DMS153 treated with DMSO at 0.1 percent for 48 hours (cell line): ENCODE measurements around the gene TYW1.
"Not testable (repeated sequence)": the region's sequence is repeated elsewhere in the genome, so short reads cannot be mapped to it uniquely, and the experiment has no call there.

Experiments used
- DNase-seq: peaks from one replicate; lab custom pipeline; 2025; ENCODE audit not compliant: unreplicated experiment; lab: John Stamatoyannopoulos, UW

Gene TYW1

DNA sequence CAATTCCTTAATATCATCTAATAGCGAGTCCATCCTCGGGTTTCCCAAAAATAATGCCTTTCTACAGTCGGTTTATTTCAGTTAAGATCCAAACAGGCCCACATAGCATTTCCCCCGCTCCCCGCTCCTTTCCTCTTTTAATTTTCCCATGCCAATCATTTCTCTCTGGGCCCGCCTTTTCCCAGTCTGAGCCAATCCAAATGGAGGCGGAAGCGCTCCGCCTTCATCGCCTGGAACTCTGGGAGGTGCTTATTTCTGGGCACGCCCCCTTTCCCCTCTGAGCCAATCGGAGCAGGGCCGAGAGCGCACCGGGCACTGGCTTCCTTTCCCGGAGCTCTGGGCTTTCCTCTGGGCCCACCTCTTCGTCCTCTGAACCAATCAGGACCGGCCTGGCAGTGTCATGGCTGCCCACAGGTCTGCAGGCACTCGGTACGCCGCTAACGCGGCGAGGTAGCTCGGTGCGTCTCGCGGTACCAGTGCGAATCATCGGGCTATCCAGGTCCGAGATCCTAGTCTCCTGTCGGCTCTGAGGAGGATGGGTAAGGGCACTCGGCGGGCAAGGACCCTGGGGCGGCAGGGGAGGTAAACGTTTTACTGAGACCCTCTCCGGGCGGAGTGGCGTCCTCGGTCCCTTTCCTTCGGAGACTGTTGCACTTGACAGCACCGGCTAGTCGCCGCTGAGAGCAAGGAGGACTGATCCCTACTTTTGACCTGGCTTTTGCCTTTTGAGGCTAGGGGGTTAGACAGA is at the start of gene TYW1:
Gene TYW1 (plus strand): TSS at position 390 of the 748 bp plus-strand sequence. CDS start 146 bp downstream, at position 536.
- peak; percentile 93 for DNase-seq

- no peak for DNase-seq
Measured at GRCh38 chr7:66948480-66949109, 48.0 kb upstream of the TYW1 start.

GRCh38 chr7:66950311-66950710 is 46.3 kb upstream of the TYW1 start:
- DNase-seq: no peak

DNA sequence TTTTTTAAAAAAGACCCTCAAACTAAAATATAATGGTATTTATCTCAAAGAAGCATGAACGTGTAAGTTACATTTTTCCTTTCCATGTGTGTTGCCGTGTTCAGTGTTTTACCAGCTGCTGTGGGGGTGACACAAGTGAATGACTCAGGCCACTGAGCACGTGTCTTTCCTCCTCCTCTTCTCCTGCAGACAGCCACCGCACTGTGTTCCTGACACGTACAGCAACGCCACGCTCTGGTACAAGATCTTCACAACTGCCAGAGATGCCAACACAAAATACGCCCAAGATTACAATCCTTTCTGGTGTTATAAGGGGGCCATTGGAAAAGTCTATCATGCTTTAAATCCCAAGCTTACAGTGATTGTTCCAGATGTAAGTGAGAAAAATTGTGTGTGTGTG is 45.9 kb upstream of the TYW1 start:
- DNase-seq: no peak

- DNase-seq: no peak
Measured at GRCh38 chr7:66952343-66953043, 44.1 kb upstream of the TYW1 start.

GRCh38 chr7:66953044-66953427 is 43.6 kb upstream of the TYW1 start:
- no peak for DNase-seq

DNA sequence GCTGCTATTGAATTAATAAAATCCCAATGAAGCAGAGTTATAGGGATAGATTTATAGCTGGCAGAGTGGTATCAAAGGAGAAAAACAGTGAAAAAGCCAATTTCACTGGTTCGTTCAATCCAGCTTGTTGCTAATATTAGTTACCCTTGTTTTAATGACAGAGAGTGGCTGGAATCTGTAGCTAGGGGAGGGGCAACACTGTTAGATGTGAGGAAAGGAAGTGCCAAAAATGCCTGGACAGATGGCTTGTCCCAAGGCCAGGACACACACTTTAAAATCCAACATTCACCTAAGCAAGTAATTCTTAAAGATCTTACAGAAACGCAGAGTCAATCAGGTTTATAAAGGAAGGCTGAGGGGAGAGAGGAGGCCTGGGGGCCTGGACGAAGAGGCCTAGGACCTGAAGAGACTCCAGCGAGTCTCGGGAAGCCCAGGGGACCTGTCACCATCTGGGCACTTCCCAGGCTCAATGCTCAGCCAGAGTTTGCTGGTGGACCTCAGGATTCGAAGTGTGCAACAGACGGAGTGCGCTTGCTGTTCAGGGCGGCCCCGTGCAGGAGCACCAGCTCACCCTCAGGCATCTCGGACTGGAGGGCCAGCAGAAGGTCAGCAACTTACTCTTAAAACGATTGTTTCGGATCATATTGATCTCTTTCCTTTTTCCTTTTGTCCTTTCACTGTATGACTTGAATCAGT is 38.9 kb upstream of the TYW1 start:
- DNase-seq: no peak

DNA sequence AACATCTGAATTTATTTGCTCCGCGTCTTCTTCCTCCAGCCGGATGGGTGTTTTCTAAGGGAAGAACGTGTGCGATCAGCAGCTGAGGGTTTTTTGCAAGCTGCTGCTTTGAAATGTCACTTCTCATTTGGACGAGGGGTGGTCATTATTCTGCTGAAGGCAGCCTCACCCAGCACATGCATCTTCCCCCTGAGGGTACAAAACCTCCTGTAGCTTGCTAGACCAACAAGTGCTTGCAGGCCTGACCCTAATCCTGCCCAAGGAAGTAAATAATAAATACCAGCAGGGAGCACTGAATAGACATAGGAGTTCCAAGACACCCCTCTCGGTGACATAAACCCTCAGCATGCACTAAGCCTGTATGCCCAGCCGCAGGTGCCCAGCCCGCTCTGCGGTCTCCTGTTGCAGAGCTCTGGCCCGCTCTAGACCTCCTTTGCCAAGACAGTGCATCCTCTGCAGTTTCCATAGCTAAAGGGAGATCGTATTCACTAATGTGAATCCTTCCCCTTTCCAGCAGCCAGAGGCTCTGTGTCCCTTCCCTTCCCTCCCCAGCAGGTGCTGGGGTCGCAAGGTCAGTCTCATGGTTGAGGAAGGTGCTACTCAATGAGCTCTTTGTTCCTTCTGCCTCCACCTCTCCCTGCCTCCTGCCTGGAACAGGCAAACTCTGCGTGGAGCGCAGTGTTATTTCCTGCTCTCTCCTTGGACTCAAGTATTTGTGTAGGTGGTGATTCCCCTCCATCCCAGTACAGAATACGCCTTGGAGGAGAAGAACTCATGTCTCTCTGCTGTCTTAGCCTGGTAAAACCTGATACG is 37.9 kb upstream of the TYW1 start:
- DNase-seq: no peak

- DNase-seq: no peak
Measured at GRCh38 chr7:66960192-66960591, 36.4 kb upstream of the TYW1 start.

GRCh38 chr7:66961096-66961495 is 35.5 kb upstream of the TYW1 start:
- no peak for DNase-seq

DNA sequence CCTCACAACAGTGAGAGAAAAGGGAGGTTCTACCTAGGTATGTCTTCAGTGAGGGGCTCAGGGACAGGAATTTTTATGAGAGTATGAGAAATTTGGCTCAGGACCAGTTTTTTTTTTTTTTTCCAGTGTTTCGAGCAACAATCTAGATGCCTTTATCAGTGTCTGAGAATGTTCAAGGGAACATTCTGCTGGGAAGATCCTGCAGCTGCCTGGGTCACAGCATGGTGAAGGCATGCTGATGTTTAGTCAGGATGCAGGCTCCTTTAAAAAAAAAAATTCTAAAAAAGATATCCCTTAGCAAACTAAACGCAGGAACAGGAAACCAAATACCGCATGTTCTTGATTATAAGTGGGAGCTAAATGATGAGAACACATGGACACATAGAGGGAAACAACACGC is 32.2 kb upstream of the TYW1 start:
- no peak for DNase-seq

GRCh38 chr7:66967029-66967428 is 29.6 kb upstream of the TYW1 start:
- DNase-seq: no peak

DNA sequence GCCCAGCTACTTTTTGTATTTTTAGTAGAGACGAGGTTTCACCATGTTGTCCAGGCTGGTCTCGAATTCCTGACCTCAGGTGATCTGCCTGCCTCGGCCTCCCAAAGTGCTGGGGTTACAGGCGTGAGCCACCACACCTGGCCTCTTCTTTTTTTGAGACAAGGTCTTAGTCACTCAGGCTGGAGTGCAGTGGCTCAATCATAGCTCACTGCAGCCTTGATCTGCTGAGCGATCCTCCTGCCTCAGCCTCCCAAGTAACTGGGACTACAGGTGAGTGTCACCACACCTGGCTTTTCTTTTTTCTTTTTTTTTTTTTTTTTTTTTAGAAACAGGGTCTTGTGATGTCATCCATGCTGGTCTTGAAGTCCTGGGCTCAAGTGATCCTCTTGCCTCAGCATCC is 27.6 kb upstream of the TYW1 start:
- not testable (repeated sequence) for DNase-seq

GRCh38 chr7:66970310-66970709 is 26.3 kb upstream of the TYW1 start:
- no peak for DNase-seq

DNA sequence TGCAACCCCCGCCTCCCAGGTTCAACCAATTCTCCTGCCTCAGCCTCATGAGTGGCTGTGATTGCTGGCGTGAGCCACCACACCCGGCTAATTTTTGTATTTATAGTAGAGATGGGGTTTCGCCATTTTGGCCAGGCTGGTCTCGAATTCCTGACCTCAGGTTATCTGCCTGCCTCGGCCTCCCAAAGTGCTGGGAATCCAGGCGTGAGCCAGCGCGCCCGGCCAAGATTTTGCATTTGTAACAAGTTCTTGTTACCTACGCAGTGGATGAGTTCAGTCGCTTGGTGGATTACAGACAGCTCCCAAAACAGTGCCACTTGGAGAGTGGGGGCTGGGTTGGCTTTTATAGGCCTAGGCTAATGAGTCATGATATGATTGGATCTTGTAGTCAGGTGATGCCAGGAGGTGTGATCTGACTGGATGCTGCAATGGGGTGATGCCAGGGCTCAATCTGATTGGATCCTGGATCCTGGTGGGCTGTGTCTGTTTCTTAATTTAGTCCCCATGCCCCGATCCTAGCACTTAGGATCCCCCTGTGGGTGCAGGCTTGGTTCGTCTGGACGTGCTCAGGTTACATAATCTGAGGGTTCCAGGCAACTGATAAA is 21.5 kb upstream of the TYW1 start:
- DNase-seq: no peak

GRCh38 chr7:66978312-66978711 is 18.3 kb upstream of the TYW1 start:
- not testable (repeated sequence) for DNase-seq

GRCh38 chr7:66979013-66979412 is 17.6 kb upstream of the TYW1 start:
- not testable (repeated sequence) for DNase-seq

- not testable (repeated sequence) for DNase-seq
Measured at GRCh38 chr7:66980336-66980735, 16.3 kb upstream of the TYW1 start.

DNA sequence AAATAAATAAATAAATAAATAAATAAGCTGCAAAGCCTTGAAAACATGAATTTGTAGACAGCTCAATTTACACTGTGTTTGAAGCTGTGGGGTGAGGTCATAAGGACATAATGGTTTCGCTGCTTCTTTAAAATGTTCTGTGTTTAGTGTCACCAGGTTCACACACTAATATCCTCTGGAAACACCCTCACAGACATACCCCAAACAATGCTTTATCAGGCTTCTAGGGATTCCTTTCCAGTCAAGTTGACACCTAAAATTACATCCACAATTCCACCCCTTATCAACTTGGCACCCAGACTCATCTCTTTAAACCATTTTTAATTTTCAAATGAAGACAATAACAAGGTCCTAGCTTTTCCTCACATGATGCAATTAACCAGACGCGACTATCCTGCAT is 7.1 kb upstream of the TYW1 start:
- DNase-seq: not testable (repeated sequence)

DNA sequence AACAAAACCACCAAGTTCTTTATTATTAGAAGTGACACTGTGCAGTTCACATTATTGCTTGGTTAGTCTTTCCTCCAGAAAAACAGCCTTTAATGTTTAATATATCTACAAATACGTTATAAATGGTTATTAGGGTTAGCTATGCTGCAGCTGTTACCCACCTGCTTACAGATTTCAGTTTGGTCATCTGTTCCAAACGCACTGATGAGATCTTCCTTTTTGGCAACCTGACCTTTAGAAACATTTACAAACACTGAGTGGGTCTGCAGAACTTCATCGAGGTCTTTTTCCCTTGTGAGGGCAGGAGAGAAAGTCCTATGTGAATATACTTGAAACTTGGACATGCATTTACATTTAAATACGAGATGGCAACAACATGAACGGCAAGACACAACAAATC is 2.6 kb upstream of the TYW1 start:
- DNase-seq: not testable (repeated sequence)
